SK-N-SH (cell line): ENCODE measurements around the gene MAD1L1. TPM values are rescaled to one million over a fixed set of nuclear protein-coding genes. Genes with fewer than 3 reads are reported as not detected.

Experiments used
- CTCF ChIA-PET: fragments of 300-600, 350-600 bp; formaldehyde crosslinking; extraction: SDS; loops from one replicate; lab custom pipeline; 2021; lab: Yijun Ruan, JAX
- POLR2A ChIA-PET: fragments of 350-600 bp; sonication (Branson Sonifier 250); formaldehyde crosslinking; extraction: SDS; loops from one replicate; lab custom pipeline; 2020; ENCODE audit warnings: antibody characterized with exemption, inconsistent platforms; lab: Yijun Ruan, JAX
- DNase-seq: peaks from one replicate; pipeline ENCODE4 v3.0.0; 2012
- H2AFZ ChIP-seq: fragments of 200-600 bp; sonication (generic); 2 replicates; pipeline ENCODE4 v1.8.1; 2016; ENCODE audit warnings: antibody characterized with exemption, mild to moderate bottlenecking, low read depth
- H3F3A ChIP-seq: fragments of 200-600 bp; sonication (generic); replicated peaks from 2 replicates; pipeline ENCODE3; 2016; ENCODE audit warnings: antibody characterized with exemption, mild to moderate bottlenecking; ENCODE audit not compliant: insufficient read depth
- H3K27ac ChIP-seq, 2 experiments: fragments of 200-500 bp in 1 of 2; fragments of 200-600 bp in 1 of 2; sonication (Bioruptor generic) in 1 of 2; sonication (generic), shearing (Covaris generic) in 1 of 2; 2 replicates each; pipeline versions ENCODE4 v1.5.1 to v1.6.1; 2014 to 2016; ENCODE audit warnings: low read depth in 2 of 2, inconsistent platforms in 1 of 2, low read length in 1 of 2, mild to moderate bottlenecking in 1 of 2, mixed read lengths in 1 of 2
- H3K27me3 ChIP-seq: fragments of 200-600 bp; sonication (generic), shearing (Covaris generic); 2 replicates; pipeline ENCODE4 v1.6.1; 2016; ENCODE audit warnings: mixed run types; ENCODE audit not compliant: insufficient read depth
- H3K36me3 ChIP-seq, 2 experiments: fragments of 200-500 bp in 1 of 2; fragments of 200-600 bp in 1 of 2; sonication (Bioruptor generic) in 1 of 2; sonication (generic) in 1 of 2; replicated peaks in 1 of 2; 2 replicates each; pipeline versions ENCODE3 to v1.5.1; 2014 to 2016; ENCODE audit warnings: low read length in 1 of 2, mild to moderate bottlenecking in 1 of 2; ENCODE audit not compliant: insufficient read depth in 2 of 2, control insufficient read depth in 1 of 2
- H3K4me1 ChIP-seq, 2 experiments: fragments of 200-500 bp in 1 of 2; fragments of 200-600 bp in 1 of 2; sonication (Bioruptor generic) in 1 of 2; sonication (generic), shearing (Covaris generic) in 1 of 2; 2 replicates each; pipeline versions ENCODE4 v1.5.1 to v1.6.1; 2014 to 2016; ENCODE audit warnings: low read depth in 1 of 2, low read length in 1 of 2, mixed run types in 1 of 2; ENCODE audit not compliant: insufficient read depth in 2 of 2, control insufficient read depth in 1 of 2
- H3K4me2 ChIP-seq: fragments of 200-600 bp; sonication (generic), shearing (Covaris generic); 2 replicates; pipeline ENCODE4 v1.6.1; 2017; ENCODE audit warnings: mixed run types
- H3K4me3 ChIP-seq, 2 experiments: fragments of 200-500 bp in 1 of 2; fragments of 200-600 bp in 1 of 2; sonication (Bioruptor generic) in 1 of 2; sonication (generic), shearing (Covaris generic) in 1 of 2; 2 replicates each; pipeline versions ENCODE4 v1.5.1 to v1.8.1; 2014 to 2016; ENCODE audit warnings: low read depth in 2 of 2, inconsistent platforms in 1 of 2, low read length in 1 of 2, mild to moderate bottlenecking in 1 of 2, mixed read lengths in 1 of 2, moderate library complexity in 1 of 2
- H3K79me2 ChIP-seq: fragments of 200-600 bp; sonication (generic); 2 replicates; pipeline ENCODE4 v1.8.1; 2017; ENCODE audit warnings: mild to moderate bottlenecking; ENCODE audit not compliant: insufficient read depth
- H3K9ac ChIP-seq: fragments of 200-600 bp; sonication (generic); 2 replicates; pipeline ENCODE4 v1.6.1; 2017; ENCODE audit warnings: mixed run types
- H3K9me2 ChIP-seq: fragments of 200-600 bp; sonication (generic); 2 replicates; pipeline ENCODE4 v1.6.1; 2017; ENCODE audit warnings: mixed run types
- H3K9me3 ChIP-seq: fragments of 200-600 bp; sonication (generic); 2 replicates; pipeline ENCODE4 v1.6.1; 2017; ENCODE audit warnings: mixed run types, mild to moderate bottlenecking, moderate library complexity
- H4K20me1 ChIP-seq: fragments of 200-600 bp; sonication (generic); 2 replicates; pipeline ENCODE4 v1.6.1; 2017; ENCODE audit warnings: mild to moderate bottlenecking, mixed run types; ENCODE audit not compliant: insufficient read depth
- CHD2 ChIP-seq: fragments of 150-350 bp; IDR thresholded peaks from 2 replicates; pipeline ENCODE4 v1.6.1; 2018; ENCODE audit warnings: low read length; ENCODE audit not compliant: partially characterized antibody
- EP300 ChIP-seq, 2 experiments: IDR thresholded peaks; 2 replicates each; pipeline versions ENCODE4 v1.4.0 to v1.6.1; 2012; ENCODE audit warnings: borderline replicate concordance in 1 of 2, low read depth in 1 of 2, low read length in 1 of 2
- EZH2phosphoT487 ChIP-seq: fragments of 200-600 bp; sonication (generic); IDR thresholded peaks from 2 replicates; pipeline ENCODE4 v1.6.1; 2017; ENCODE audit warnings: low read depth, mixed run types, mild to moderate bottlenecking, antibody characterized with exemption, moderate library complexity, borderline replicate concordance
- NRF1 ChIP-seq: IDR thresholded peaks from 2 replicates; pipeline ENCODE4 v1.6.1; 2012; ENCODE audit warnings: low read depth, mild to moderate bottlenecking, low read length
- POLR2AphosphoS5 ChIP-seq: IDR thresholded peaks from 2 replicates; pipeline ENCODE4 v1.6.1; 2012; ENCODE audit warnings: low read depth, low read length
- RAD21 ChIP-seq: IDR thresholded peaks from 2 replicates; pipeline ENCODE4 v1.6.1; 2012; ENCODE audit warnings: mild to moderate bottlenecking, low read length
- REST ChIP-seq: IDR thresholded peaks from 2 replicates; pipeline ENCODE4 v1.6.1; 2012; ENCODE audit warnings: mild to moderate bottlenecking, low read depth, low read length, moderate library complexity
- SIN3A ChIP-seq: IDR thresholded peaks from 2 replicates; pipeline ENCODE4 v1.6.1; 2012; ENCODE audit warnings: low read depth, mild to moderate bottlenecking, low read length, moderate library complexity, borderline replicate concordance
- TAF1 ChIP-seq: IDR thresholded peaks from 2 replicates; pipeline ENCODE4 v1.6.1; 2012; ENCODE audit warnings: low read depth, mild to moderate bottlenecking, low read length, moderate library complexity, borderline replicate concordance
- TEAD4 ChIP-seq: IDR thresholded peaks from 2 replicates; pipeline ENCODE4 v1.4.0; 2012; ENCODE audit warnings: mild to moderate bottlenecking, borderline replicate concordance; ENCODE audit not compliant: insufficient read depth
- USF1 ChIP-seq: IDR thresholded peaks from 2 replicates; pipeline ENCODE4 v1.4.0; 2012; ENCODE audit warnings: low read depth, borderline replicate concordance
- USF2 ChIP-seq: fragments of 150-350 bp; IDR thresholded peaks from 2 replicates; pipeline ENCODE4 v1.6.1; 2017; ENCODE audit warnings: antibody characterized with exemption, low read length, low read depth, borderline replicate concordance
- WGBS: methylation state at CpG from one replicate; pipeline ENCODE4 v1.1.6; 2017; ENCODE audit warnings: low lambda C conversion rate; 5-methylcytosine and 5-hydroxymethylcytosine counted together
- polyA plus RNA-seq, 3 experiments: library from polyadenylated mRNA; depleted of rRNA; stranded (reverse); fragments of >200 nt; gene quantifications; 2 replicates each; pipeline ENCODE4 v1.2.3, GENCODE V29; 2012
- TF ChIP-seq, protein P1 (sequence below): IDR thresholded peaks from 2 replicates; pipeline ENCODE4 v1.4.0; 2012; ENCODE audit warnings: low read depth

MAD1L1 gene
- polyA plus RNA-seq, 1 of the 3 experiments (the other 2 are of a cell fraction), result 46.2 TPM

- H3K27ac ChIP-seq, result no peak overlapping the region
- H3K36me3 ChIP-seq, result no peaks in the 10 kb centered on the region
- ChIA-PET CTCF (interaction anchor here (1.6 kb wide), 1 partner anchor 63 kb away, joined by 3 read pairs; no protein-coding TSS in a partner anchor), POLR2A (no interaction called here)
- H3K9me3 ChIP-seq, result no peaks in the 10 kb centered on the region
- WGBS, result 94% methylated on average over 19 of the region's 21 CpGs
- no peaks in the 10 kb centered on the region for H3F3A ChIP-seq
- no peak overlapping the region for H3K4me3 ChIP-seq
- peaks cover 0 to 17% of the 10 kb centered on the region in 2 experiments; a peak in 1 of 4 replicates for H3K4me1 ChIP-seq
- H3K4me2 ChIP-seq, result no peak overlapping the region
- H3K79me2 ChIP-seq, result no peaks in the 10 kb centered on the region
- H3K9me2 ChIP-seq, result no peaks in the 10 kb centered on the region
- no peaks in the 10 kb centered on the region; the same call in 1 of the 2 replicates for H4K20me1 ChIP-seq
- H3K9ac ChIP-seq, result no peak overlapping the region
- TF ChIP-seq RAD21 (no peak), NRF1 (no peak), REST (no peak), EZH2phosphoT487 (no peak), USF1 (no peak), SIN3A (no peak), CHD2 (no peak), TEAD4 (no peak)
- no peak for DNase-seq
- no peaks in the 10 kb centered on the region for H3K27me3 ChIP-seq
- no peak overlapping the region for H2AFZ ChIP-seq
Measured at GRCh38 chr7:1944619-1945210, 288.0 kb downstream of the MAD1L1 start.

GRCh38 chr7:1943933-1944618 lies 288.7 kb downstream of the MAD1L1 start:
- no peak for DNase-seq
- Histone ChIP-seq H3K4me1 (peaks cover 0 to 17% of the 10 kb centered on the region in 2 experiments; a peak in 1 of 4 replicates), H3F3A (no peaks in the 10 kb centered on the region), H3K4me2 (no peak overlapping the region), H3K27ac (no peak overlapping the region), H4K20me1 (no peaks in the 10 kb centered on the region; the same call in 1 of the 2 replicates), H3K36me3 (no peaks in the 10 kb centered on the region), H2AFZ (no peak overlapping the region), H3K9ac (no peak overlapping the region), H3K79me2 (no peaks in the 10 kb centered on the region), H3K27me3 (no peaks in the 10 kb centered on the region), H3K4me3 (no peak overlapping the region), H3K9me2 (no peaks in the 10 kb centered on the region), H3K9me3 (no peaks in the 10 kb centered on the region)
- ChIA-PET POLR2A (no interaction called here), CTCF (interaction anchor here (1.6 kb wide), 1 partner anchor 64 kb away, joined by 3 read pairs; no protein-coding TSS in a partner anchor)
- WGBS, result 80% methylated on average over 24 of the region's 25 CpGs
- TF ChIP-seq TEAD4, result no peak
- TF ChIP-seq, protein P1, sequence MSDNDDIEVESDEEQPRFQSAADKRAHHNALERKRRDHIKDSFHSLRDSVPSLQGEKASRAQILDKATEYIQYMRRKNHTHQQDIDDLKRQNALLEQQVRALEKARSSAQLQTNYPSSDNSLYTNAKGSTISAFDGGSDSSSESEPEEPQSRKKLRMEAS, result no peak
- no peak for TF ChIP-seq USF1
- TF ChIP-seq TAF1, result no peak
- no peak for TF ChIP-seq POLR2AphosphoS5
- TF ChIP-seq SIN3A, result no peak
- no peak for TF ChIP-seq EP300 (IDR thresholded peaks at IDR 0.05; ENCODE audit: borderline replicate concordance in 1 of 2, low read depth in 1 of 2, low read length in 1 of 2)
- TF ChIP-seq USF2, result no peak
